ENCODE results near the gene IL17RE. TPM values are rescaled to one million over a fixed set of nuclear protein-coding genes. Genes with fewer than 3 reads are reported as not detected.

Gene IL17RE
- total and polyA plus RNA-seq, 2 of the 13 experiments (the other 11 are each of a cell fraction or from before 2014, with no cell fraction given) = 14.5 to 24.1 TPM

DNA sequence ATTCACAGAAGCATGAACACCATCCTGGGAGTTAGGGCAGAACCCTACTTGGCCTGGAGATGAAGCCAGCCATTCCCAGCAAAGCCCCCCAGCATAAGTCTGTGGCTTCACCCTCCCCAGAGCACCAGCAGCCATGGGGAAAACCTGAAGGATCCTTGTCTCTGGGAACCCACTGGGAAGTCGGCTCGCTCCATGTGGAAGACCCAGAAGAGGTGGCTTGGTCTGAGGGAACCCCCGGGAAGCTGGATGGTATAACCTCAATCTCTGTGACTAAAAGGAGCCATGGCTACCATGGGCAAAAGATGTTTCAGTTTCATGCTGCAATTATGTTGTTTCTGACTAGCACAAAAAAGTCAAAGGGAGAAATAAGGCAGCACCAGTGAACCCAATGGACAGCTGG, 47.1 kb upstream of the IL17RE start:
- Histone ChIP-seq H3K4me2 (ENCODE audit: low read depth, low read length) (no peak overlapping the region), H3K36me3 (replicated peaks in 1 of 2; ENCODE audit: control insufficient read depth in 1 of 2, insufficient read depth in 2 of 2, low read length in 2 of 2) (no peaks in the 10 kb centered on the region), H3K4me3 (replicated peaks in 1 of 3; ENCODE audit: insufficient read depth in 1 of 3, low read depth in 2 of 3, low read length in 3 of 3) (no peak overlapping the region), H3K4me1 (ENCODE audit: insufficient read depth, low read length) (0 out of 2 replicates have a peak, but pooled peaks cover 6% of the 10 kb centered on the region), H3K9me3 (ENCODE audit: low read length) (no peaks in the 10 kb centered on the region), H3K27me3 (ENCODE audit: control insufficient read depth in 1 of 2, insufficient read depth in 2 of 2, low read length in 2 of 2) (peaks cover 2 to 32% of the 10 kb centered on the region in 2 experiments; a peak in 2 of 5 replicates), H2AFZ (ENCODE audit: low read length) (no peak overlapping the region), H4K20me1 (ENCODE audit: insufficient read depth, low read length) (no peaks in the 10 kb centered on the region), H3K79me2 (ENCODE audit: insufficient read depth, low read length) (no peaks in the 10 kb centered on the region), H3K27ac (ENCODE audit: extremely low read length, insufficient read depth, low read length) (no peak overlapping the region), H3K9ac (ENCODE audit: insufficient read depth, low read depth, low read length) (no peak overlapping the region)
- DNase-seq (ENCODE audit: low spot score) = no peak
- ChIA-PET POLR2A (no interaction called here), CTCF (ENCODE audit: low intra/inter-chr PET ratio, low total read pairs) (no interaction called here)
- no peak for ATAC-seq
- in situ Hi-C loops (cut with HindIII; ENCODE audit: extremely low pct_ligation_motif_present, low pct_unique_long_range_greater_than_20kb) (no loop called here), intact Hi-C loops (cut with micrococcal nuclease; ENCODE audit: unreplicated experiment) (no loop called here)
- BruUV-seq (replicated peaks) = no TSS peak
- TF ChIP-seq, protein P1, sequence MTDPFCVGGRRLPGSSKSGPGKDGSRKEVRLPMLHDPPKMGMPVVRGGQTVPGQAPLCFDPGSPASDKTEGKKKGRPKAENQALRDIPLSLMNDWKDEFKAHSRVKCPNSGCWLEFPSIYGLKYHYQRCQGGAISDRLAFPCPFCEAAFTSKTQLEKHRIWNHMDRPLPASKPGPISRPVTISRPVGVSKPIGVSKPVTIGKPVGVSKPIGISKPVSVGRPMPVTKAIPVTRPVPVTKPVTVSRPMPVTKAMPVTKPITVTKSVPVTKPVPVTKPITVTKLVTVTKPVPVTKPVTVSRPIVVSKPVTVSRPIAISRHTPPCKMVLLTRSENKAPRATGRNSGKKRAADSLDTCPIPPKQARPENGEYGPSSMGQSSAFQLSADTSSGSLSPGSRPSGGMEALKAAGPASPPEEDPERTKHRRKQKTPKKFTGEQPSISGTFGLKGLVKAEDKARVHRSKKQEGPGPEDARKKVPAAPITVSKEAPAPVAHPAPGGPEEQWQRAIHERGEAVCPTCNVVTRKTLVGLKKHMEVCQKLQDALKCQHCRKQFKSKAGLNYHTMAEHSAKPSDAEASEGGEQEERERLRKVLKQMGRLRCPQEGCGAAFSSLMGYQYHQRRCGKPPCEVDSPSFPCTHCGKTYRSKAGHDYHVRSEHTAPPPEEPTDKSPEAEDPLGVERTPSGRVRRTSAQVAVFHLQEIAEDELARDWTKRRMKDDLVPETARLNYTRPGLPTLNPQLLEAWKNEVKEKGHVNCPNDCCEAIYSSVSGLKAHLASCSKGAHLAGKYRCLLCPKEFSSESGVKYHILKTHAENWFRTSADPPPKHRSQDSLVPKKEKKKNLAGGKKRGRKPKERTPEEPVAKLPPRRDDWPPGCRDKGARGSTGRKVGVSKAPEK (CRISPR knock-in tag; IDR thresholded peaks at IDR 0.05; ENCODE audit: borderline replicate concordance) = no peak
- no peak for TF ChIP-seq ZBTB38 (CRISPR knock-in tag; IDR thresholded peaks at IDR 0.05)
- no peak for TF ChIP-seq ZNF446 (CRISPR knock-in tag; IDR thresholded peaks at IDR 0.05)
- TF ChIP-seq FOXC1 (CRISPR knock-in tag; IDR thresholded peaks at IDR 0.05; ENCODE audit: borderline replicate concordance) = no peak
- no peak for TF ChIP-seq ZSCAN29 (CRISPR knock-in tag; conservative IDR thresholded peaks at IDR 0.05)
- TF ChIP-seq ZZZ3 (CRISPR knock-in tag; IDR thresholded peaks at IDR 0.05; ENCODE audit: borderline replicate concordance) = no peak
- no peak for FAIRE-seq
- WGBS (ENCODE audit: low lambda C conversion rate) = 53% methylated on average over 3 of the region's 3 CpGs

All from HepG2 (cell line).